Astrocyte (in vitro differentiated cells and primary cell): Measurements from ENCODE around the gene CLIP4. TPM values are rescaled to one million over a fixed set of nuclear protein-coding genes. Genes with fewer than 3 reads are reported as not detected.

Experiments used
- DNase-seq: peaks from one replicate; pipeline ENCODE4 v3.0.0-alpha.2; 2010; ENCODE audit warnings: low read depth
- FAIRE-seq: peaks from 2 replicates; lab custom pipeline; 2011; peaks lifted over from hg19 to GRCh38; lab: Jason Lieb, UNC
- H2AFZ ChIP-seq: 2 replicates; pipeline ENCODE4 v1.6.0; 2012; ENCODE audit warnings: low read depth, low read length, inconsistent platforms
- H3K27ac ChIP-seq: 2 replicates; pipeline ENCODE4 v1.5.1; 2011; ENCODE audit warnings: low read depth, low read length, inconsistent platforms
- H3K27me3 ChIP-seq: 2 replicates; pipeline ENCODE4 v1.6.0; 2011; ENCODE audit warnings: low read length, inconsistent platforms; ENCODE audit not compliant: insufficient read depth
- H3K36me3 ChIP-seq: 2 replicates; pipeline ENCODE4 v1.5.1; 2011; ENCODE audit warnings: low read length, inconsistent platforms; ENCODE audit not compliant: insufficient read depth
- H3K4me1 ChIP-seq: 2 replicates; pipeline ENCODE4 v1.5.1; 2011; ENCODE audit warnings: low read length, inconsistent platforms; ENCODE audit not compliant: insufficient read depth
- H3K4me2 ChIP-seq: 2 replicates; pipeline ENCODE4 v1.6.0; 2012; ENCODE audit warnings: low read length, inconsistent platforms
- H3K4me3 ChIP-seq: 2 replicates; pipeline ENCODE4 v1.5.1; 2011; ENCODE audit warnings: low read depth, mild to moderate bottlenecking, low read length, inconsistent platforms; ENCODE audit not compliant: insufficient read depth
- H3K79me2 ChIP-seq: 2 replicates; pipeline ENCODE4 v1.6.0; 2012; ENCODE audit warnings: mild to moderate bottlenecking, low read length, inconsistent platforms; ENCODE audit not compliant: insufficient read depth
- H3K9ac ChIP-seq: 2 replicates; pipeline ENCODE4 v1.6.0; 2012; ENCODE audit warnings: mild to moderate bottlenecking, low read length, inconsistent platforms
- H3K9me3 ChIP-seq: 2 replicates; pipeline ENCODE4 v1.5.1; 2012; ENCODE audit warnings: low read depth, mild to moderate bottlenecking, low read length, inconsistent platforms; ENCODE audit not compliant: insufficient read depth
- H4K20me1 ChIP-seq: 2 replicates; pipeline ENCODE4 v1.6.0; 2012; ENCODE audit warnings: low read length, inconsistent platforms; ENCODE audit not compliant: insufficient read depth
- H3K27ac Mint-ChIP-seq: one replicate; pipeline ENCODE4 v1.8.0; 2021; ENCODE audit warnings: mild to moderate bottlenecking, mixed read lengths; ENCODE audit not compliant: unreplicated experiment
- H3K27me3 Mint-ChIP-seq: one replicate; pipeline ENCODE4 v1.8.0; 2021; ENCODE audit warnings: low read depth, mixed read lengths; ENCODE audit not compliant: unreplicated experiment
- H3K36me3 Mint-ChIP-seq: one replicate; pipeline ENCODE4 v1.8.0; 2021; ENCODE audit warnings: low read depth, mixed read lengths; ENCODE audit not compliant: unreplicated experiment
- H3K4me1 Mint-ChIP-seq: one replicate; pipeline ENCODE4 v1.8.0; 2021; ENCODE audit warnings: low read depth, mixed read lengths; ENCODE audit not compliant: unreplicated experiment
- H3K4me3 Mint-ChIP-seq: one replicate; pipeline ENCODE4 v1.8.0; 2021; ENCODE audit warnings: mild to moderate bottlenecking, moderate library complexity, mixed read lengths; ENCODE audit not compliant: unreplicated experiment
- H3K9me3 Mint-ChIP-seq: one replicate; pipeline ENCODE4 v1.8.0; 2021; ENCODE audit warnings: mild to moderate bottlenecking, mixed read lengths; ENCODE audit not compliant: unreplicated experiment
- CTCF ChIP-seq: IDR thresholded peaks from 2 replicates; pipeline ENCODE4 v1.5.1; 2011; ENCODE audit warnings: low read depth, mild to moderate bottlenecking, inconsistent platforms, low read length, moderate library complexity; ENCODE audit not compliant: insufficient read depth
- EZH2 ChIP-seq: IDR thresholded peaks from 2 replicates; pipeline ENCODE4 v1.6.1; 2012; ENCODE audit warnings: mild to moderate bottlenecking, low read length, inconsistent platforms; ENCODE audit not compliant: insufficient read depth
- total RNA-seq: library from RNA; stranded (reverse); gene quantifications from 2 replicates; pipeline ENCODE4 v1.2.1, GENCODE V29; 2021

CLIP4 gene
- total RNA-seq, 1 donor from 2014 or later = 18.4 TPM

DNA sequence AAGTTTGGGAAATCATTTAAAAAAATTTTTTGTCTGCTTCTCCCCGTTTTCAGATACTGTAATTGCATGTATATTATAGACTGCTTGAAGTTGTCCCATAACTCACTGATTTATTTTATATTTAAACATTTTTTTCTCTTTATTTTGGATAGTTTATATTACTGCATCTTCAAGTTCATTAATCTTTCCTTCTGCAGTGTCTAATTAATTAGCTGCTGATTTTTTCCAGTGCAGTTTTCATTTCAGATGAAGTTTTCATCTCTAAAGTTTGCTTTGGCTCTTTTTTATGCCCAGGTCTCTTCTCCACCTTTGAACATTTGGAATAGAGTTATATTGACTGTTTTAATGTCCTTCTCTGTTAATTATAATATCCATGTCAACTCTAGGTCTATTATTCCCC is 9.3 kb downstream of the CLIP4 start:
- DNase-seq = no peak
- Histone ChIP-seq H3K4me3 (no peak overlapping the region), H3K27ac (peak overlapping the region; percentile 96), H4K20me1 (no peaks in the 10 kb centered on the region), H3K27me3 (no peaks in the 10 kb centered on the region), H3K9me3 (no peaks in the 10 kb centered on the region), H3K36me3 (peaks cover 3% of the 10 kb centered on the region), H2AFZ (no peak overlapping the region), H3K79me2 (peaks cover 71% of the 10 kb centered on the region), H3K4me1 (peaks cover 10% of the 10 kb centered on the region), H3K4me2 (peak overlapping the region; percentile 56), H3K9ac (no peak overlapping the region)
- Mint-ChIP-seq H3K4me3 (no peak overlapping the region), H3K27me3 (no peaks in the 10 kb centered on the region), H3K27ac (peak overlapping the region; percentile 77), H3K9me3 (peaks cover 5% of the 10 kb centered on the region), H3K4me1 (peaks cover 13% of the 10 kb centered on the region), H3K36me3 (peaks cover 15% of the 10 kb centered on the region)
- FAIRE-seq = no peak
- TF ChIP-seq EZH2 = no peak
- TF ChIP-seq CTCF = no peak

GRCh38 chr2:29129586-29130281 is 14.5 kb downstream of the CLIP4 start:
- peak overlapping the region; percentile 85 for H3K27ac ChIP-seq
- no peaks in the 10 kb centered on the region for H4K20me1 ChIP-seq
- FAIRE-seq = peak; percentile 80
- H3K79me2 ChIP-seq = peaks cover 42% of the 10 kb centered on the region
- no peak for TF ChIP-seq CTCF
- TF ChIP-seq EZH2 = no peak
- no peak overlapping the region for H2AFZ ChIP-seq
- H3K9me3 ChIP-seq = no peaks in the 10 kb centered on the region
- DNase-seq = no peak
- peak overlapping the region; percentile 92 for H3K27ac Mint-ChIP-seq
- peak overlapping the region; percentile 17 for H3K4me3 Mint-ChIP-seq
- peaks cover under 1% of the 10 kb centered on the region for H3K9me3 Mint-ChIP-seq
- peak overlapping the region; percentile 64 for H3K9ac ChIP-seq
- H3K4me1 Mint-ChIP-seq = peaks cover 19% of the 10 kb centered on the region
- H3K36me3 Mint-ChIP-seq = peaks cover 9% of the 10 kb centered on the region
- H3K27me3 ChIP-seq = no peaks in the 10 kb centered on the region
- H3K36me3 ChIP-seq = peaks cover 14% of the 10 kb centered on the region
- H3K4me2 ChIP-seq = peak overlapping the region; percentile 73
- H3K4me1 ChIP-seq = peaks cover 18% of the 10 kb centered on the region
- H3K4me3 ChIP-seq = peak overlapping the region; percentile 31
- H3K27me3 Mint-ChIP-seq = no peaks in the 10 kb centered on the region

GRCh38 chr2:29130295-29130694 is 15.1 kb downstream of the CLIP4 start:
- Histone ChIP-seq H3K9me3 (no peaks in the 10 kb centered on the region), H4K20me1 (no peaks in the 10 kb centered on the region), H3K4me1 (peaks cover 18% of the 10 kb centered on the region), H3K36me3 (peaks cover 20% of the 10 kb centered on the region), H2AFZ (no peak overlapping the region), H3K4me2 (peak overlapping the region; percentile 73), H3K4me3 (peak overlapping the region; percentile 31), H3K27me3 (no peaks in the 10 kb centered on the region), H3K9ac (peak overlapping the region; percentile 50), H3K27ac (peak overlapping the region; percentile 85), H3K79me2 (peaks cover 36% of the 10 kb centered on the region)
- TF ChIP-seq EZH2 = no peak
- no peak for TF ChIP-seq CTCF
- H3K27me3 Mint-ChIP-seq = no peaks in the 10 kb centered on the region
- DNase-seq = peak; percentile 88
- no peaks in the 10 kb centered on the region for H3K9me3 Mint-ChIP-seq
- peaks cover 7% of the 10 kb centered on the region for H3K36me3 Mint-ChIP-seq
- H3K27ac Mint-ChIP-seq = peak overlapping the region; percentile 92
- no peak overlapping the region for H3K4me3 Mint-ChIP-seq
- peak; percentile 90 for FAIRE-seq
- peaks cover 19% of the 10 kb centered on the region for H3K4me1 Mint-ChIP-seq
